RWPE2 (cell line): ENCODE measurements around the gene RBM6.

Experiments
- ATAC-seq: fragments of 200-7000 bp; cut with Tn5 transposase; 3 replicates; pipeline ENCODE4 v1.9.1; 2021; ENCODE audit warnings: low read depth
- DNase-seq: peaks from one replicate; pipeline ENCODE4 v3.0.0-alpha.2; 2020; ENCODE audit warnings: low spot score
- H3K27ac ChIP-seq: fragments of 450-650 bp; 2 replicates; pipeline ENCODE4 v1.5.1; 2017; ENCODE audit warnings: mild to moderate bottlenecking; ENCODE audit not compliant: poor library complexity, severe bottlenecking
- H3K27me3 ChIP-seq: fragments of 250-450 bp; sonication (Bioruptor Pico); 2 replicates; pipeline ENCODE4 v1.5.1; 2021; ENCODE audit warnings: mild to moderate bottlenecking, moderate library complexity; ENCODE audit not compliant: insufficient read depth, poor library complexity, severe bottlenecking
- H3K36me3 ChIP-seq: fragments of 250-450 bp; sonication (Bioruptor Pico); 2 replicates; pipeline ENCODE4 v1.5.1; 2020; ENCODE audit warnings: low read depth, mild to moderate bottlenecking, moderate library complexity
- H3K4me1 ChIP-seq: fragments of 250-450 bp; sonication (Bioruptor Pico); 2 replicates; pipeline ENCODE4 v1.5.1; 2021; ENCODE audit warnings: mild to moderate bottlenecking, moderate library complexity; ENCODE audit not compliant: insufficient read depth, poor library complexity, severe bottlenecking
- H3K4me3 ChIP-seq: fragments of 250-450 bp; sonication (Bioruptor Pico); 2 replicates; pipeline ENCODE4 v1.5.1; 2021; ENCODE audit warnings: mild to moderate bottlenecking, moderate library complexity; ENCODE audit not compliant: severe bottlenecking
- H3K9me3 ChIP-seq: fragments of 250-450 bp; sonication (Bioruptor Pico); 2 replicates; pipeline ENCODE4 v1.5.1; 2021; ENCODE audit warnings: mild to moderate bottlenecking, moderate library complexity; ENCODE audit not compliant: severe bottlenecking
- TF ChIP-seq, protein P1 (sequence below): fragments of 450-650 bp; IDR thresholded peaks from one replicate; pipeline ENCODE4 v1.5.1; 2017; ENCODE audit warnings: mild to moderate bottlenecking, moderate library complexity; ENCODE audit not compliant: poor library complexity, severe bottlenecking

The RBM6 gene

DNA sequence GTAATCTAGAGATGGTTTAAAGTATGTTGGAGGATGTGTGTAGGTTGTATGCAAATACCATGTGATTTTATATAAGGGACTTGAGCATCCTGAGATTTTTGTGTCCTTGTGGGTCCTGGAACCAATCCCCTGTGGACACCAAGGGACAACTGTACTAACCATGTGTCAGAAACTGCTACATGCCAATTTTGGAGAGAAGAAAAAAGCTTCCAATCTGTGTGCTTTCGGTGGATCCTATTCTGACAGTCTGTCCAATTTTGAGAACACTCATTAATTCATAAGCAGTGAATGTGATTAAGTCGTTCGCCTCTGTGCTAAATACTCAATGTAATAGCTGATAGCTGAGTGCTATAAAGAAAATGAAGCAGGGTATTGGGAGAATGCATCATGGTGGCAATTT lies 61.6 kb downstream of the RBM6 start:
- H3K27me3 ChIP-seq, result no peaks in the 10 kb centered on the region
- no peaks in the 10 kb centered on the region for H3K4me1 ChIP-seq
- DNase-seq (no peak), ATAC-seq (no peak)
- no peak overlapping the region for H3K4me3 ChIP-seq
- H3K9me3 ChIP-seq, result no peaks in the 10 kb centered on the region
- no peak overlapping the region for H3K27ac ChIP-seq
- peaks cover 13% of the 10 kb centered on the region for H3K36me3 ChIP-seq
- TF ChIP-seq, protein P1, sequence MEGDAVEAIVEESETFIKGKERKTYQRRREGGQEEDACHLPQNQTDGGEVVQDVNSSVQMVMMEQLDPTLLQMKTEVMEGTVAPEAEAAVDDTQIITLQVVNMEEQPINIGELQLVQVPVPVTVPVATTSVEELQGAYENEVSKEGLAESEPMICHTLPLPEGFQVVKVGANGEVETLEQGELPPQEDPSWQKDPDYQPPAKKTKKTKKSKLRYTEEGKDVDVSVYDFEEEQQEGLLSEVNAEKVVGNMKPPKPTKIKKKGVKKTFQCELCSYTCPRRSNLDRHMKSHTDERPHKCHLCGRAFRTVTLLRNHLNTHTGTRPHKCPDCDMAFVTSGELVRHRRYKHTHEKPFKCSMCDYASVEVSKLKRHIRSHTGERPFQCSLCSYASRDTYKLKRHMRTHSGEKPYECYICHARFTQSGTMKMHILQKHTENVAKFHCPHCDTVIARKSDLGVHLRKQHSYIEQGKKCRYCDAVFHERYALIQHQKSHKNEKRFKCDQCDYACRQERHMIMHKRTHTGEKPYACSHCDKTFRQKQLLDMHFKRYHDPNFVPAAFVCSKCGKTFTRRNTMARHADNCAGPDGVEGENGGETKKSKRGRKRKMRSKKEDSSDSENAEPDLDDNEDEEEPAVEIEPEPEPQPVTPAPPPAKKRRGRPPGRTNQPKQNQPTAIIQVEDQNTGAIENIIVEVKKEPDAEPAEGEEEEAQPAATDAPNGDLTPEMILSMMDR, result no peak

DNA sequence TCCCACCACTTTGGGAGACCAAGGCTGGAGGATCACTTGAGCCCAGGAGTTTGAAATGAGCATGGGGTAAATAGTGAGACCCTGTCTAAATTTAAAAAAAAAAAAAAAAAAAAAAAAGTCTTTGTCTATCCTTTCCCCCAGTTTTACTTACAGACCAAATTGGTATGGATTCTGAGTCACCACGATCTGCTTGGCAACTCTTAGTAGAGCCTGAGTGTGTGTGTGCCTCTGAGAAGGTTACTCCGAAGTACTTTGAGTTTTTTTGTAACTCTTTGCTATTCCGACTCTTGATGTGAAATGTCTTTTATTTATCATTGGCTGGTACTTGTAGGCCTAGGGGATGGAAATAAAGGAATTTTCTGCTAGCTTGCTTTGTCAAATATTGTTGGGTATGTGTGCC lies 63.3 kb downstream of the RBM6 start:
- no peak for DNase-seq
- peaks cover 13% of the 10 kb centered on the region for H3K36me3 ChIP-seq
- H3K27ac ChIP-seq, result no peak overlapping the region
- no peaks in the 10 kb centered on the region for H3K4me1 ChIP-seq
- H3K27me3 ChIP-seq, result no peaks in the 10 kb centered on the region
- no peaks in the 10 kb centered on the region for H3K9me3 ChIP-seq
- ATAC-seq, result no peak
- TF ChIP-seq, protein P1, result no peak
- H3K4me3 ChIP-seq, result no peak overlapping the region

DNA sequence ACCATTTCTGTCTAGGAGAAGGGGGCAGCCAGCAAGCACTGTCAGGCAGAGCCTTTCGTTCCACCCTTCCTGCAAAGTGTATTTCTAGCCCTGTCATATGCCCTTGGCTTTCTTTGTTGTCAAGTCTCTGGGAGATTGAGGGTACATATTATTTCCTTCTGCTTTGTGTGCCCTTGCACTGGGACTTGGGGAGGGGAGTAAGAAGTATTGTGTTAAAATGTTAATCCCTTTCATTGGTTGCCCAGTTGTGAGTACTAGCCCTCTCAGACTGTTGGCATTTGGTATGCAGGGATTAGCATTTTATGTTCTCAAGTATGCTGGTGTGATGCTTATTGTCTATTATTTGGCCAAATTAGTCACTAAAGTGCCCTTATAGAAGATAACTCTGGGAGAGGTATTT lies 63.9 kb downstream of the RBM6 start:
- H3K27ac ChIP-seq, result no peak overlapping the region
- ATAC-seq (no peak), DNase-seq (no peak)
- no peaks in the 10 kb centered on the region for H3K4me1 ChIP-seq
- H3K9me3 ChIP-seq, result no peaks in the 10 kb centered on the region
- TF ChIP-seq, protein P1, result no peak
- no peak overlapping the region for H3K4me3 ChIP-seq
- H3K27me3 ChIP-seq, result no peaks in the 10 kb centered on the region
- peaks cover 13% of the 10 kb centered on the region for H3K36me3 ChIP-seq

DNA sequence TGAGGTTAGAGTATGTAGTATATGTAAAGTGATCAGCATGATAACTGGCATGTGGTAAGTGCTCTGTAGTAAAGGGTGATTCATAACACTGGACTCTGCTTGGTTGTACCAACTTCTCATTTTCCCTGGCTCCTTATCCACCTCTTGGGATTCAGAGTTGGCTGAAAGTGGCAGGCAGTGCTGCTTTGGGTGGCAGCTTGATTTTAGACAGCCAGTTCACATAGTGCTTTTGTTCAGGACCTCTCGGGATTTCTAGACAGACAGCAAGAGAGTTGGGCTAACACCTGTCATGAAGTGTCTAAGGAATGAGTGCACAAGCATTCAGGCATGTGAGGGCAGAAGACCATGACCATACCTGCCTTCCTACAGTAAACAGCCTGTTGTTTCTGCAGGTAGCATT lies 69.0 kb downstream of the RBM6 start:
- TF ChIP-seq, protein P1, result no peak
- no peak overlapping the region for H3K4me3 ChIP-seq
- no peaks in the 10 kb centered on the region for H3K9me3 ChIP-seq
- DNase-seq, result no peak
- ATAC-seq, result peak; percentile 85
- H3K36me3 ChIP-seq, result peaks cover 10% of the 10 kb centered on the region; the same call in 1 of the 2 replicates
- no peak overlapping the region for H3K27ac ChIP-seq
- H3K4me1 ChIP-seq, result no peaks in the 10 kb centered on the region
- no peaks in the 10 kb centered on the region for H3K27me3 ChIP-seq

DNA sequence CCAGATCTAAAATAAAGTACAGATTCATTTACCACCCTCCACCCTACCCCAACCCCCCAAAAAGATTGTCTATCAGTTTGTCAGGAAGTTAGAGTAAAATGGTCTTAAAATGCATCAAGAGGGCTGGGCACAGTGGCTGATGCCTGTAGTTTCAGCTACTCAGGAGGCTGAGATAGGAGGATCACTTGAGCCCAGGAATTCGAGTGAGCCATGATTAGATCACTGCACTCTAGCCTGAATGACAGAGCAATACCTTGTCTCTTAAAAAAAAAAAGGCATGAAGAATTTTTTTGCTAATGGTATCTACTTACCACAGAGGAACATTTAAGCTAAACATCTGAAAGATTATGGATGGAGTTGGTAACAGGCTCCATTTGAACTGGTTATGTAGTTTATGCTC lies 71.0 kb downstream of the RBM6 start:
- Histone ChIP-seq H3K36me3 (peaks cover 10% of the 10 kb centered on the region; the same call in 1 of the 2 replicates), H3K27ac (no peak overlapping the region), H3K4me3 (no peak overlapping the region), H3K27me3 (no peaks in the 10 kb centered on the region), H3K9me3 (no peaks in the 10 kb centered on the region), H3K4me1 (no peaks in the 10 kb centered on the region)
- DNase-seq (no peak), ATAC-seq (peak; percentile 38; the same call in 1 of the 3 replicates)
- TF ChIP-seq, protein P1, result no peak
